DOHH2 (cell line): ENCODE results near the gene IRAK3.

Source experiments
- H3F3A ChIP-seq: fragments of 200-600 bp; sonication (generic), shearing (Covaris generic); 2 replicates; pipeline ENCODE4 v1.6.0; 2016; ENCODE audit warnings: antibody characterized with exemption, mild to moderate bottlenecking; ENCODE audit not compliant: control insufficient read depth, insufficient read depth
- H3K27ac ChIP-seq: fragments of 200-600 bp; sonication (generic); 2 replicates; pipeline ENCODE4 v1.5.1; 2014; ENCODE audit warnings: low read depth, mild to moderate bottlenecking, low read length, moderate library complexity
- H3K27me3 ChIP-seq: fragments of 200-600 bp; sonication (generic); 2 replicates; pipeline ENCODE4 v1.6.1; 2014; ENCODE audit warnings: mild to moderate bottlenecking, low read length, mixed read lengths; ENCODE audit not compliant: control insufficient read depth
- H3K36me3 ChIP-seq: fragments of 200-600 bp; sonication (generic); 2 replicates; pipeline ENCODE4 v1.6.1; 2014; ENCODE audit warnings: mild to moderate bottlenecking, low read length, moderate library complexity, mixed read lengths; ENCODE audit not compliant: control insufficient read depth
- H3K4me1 ChIP-seq: fragments of 200-600 bp; sonication (generic); 2 replicates; pipeline ENCODE4 v1.6.1; 2014; ENCODE audit warnings: mild to moderate bottlenecking, low read length, mixed read lengths; ENCODE audit not compliant: control insufficient read depth
- H3K4me2 ChIP-seq: fragments of 200-600 bp; sonication (generic); 2 replicates; pipeline ENCODE4 v1.6.0; 2014; ENCODE audit warnings: mild to moderate bottlenecking, low read length, moderate library complexity
- H3K4me3 ChIP-seq: fragments of 200-600 bp; sonication (generic); 2 replicates; pipeline ENCODE4 v1.5.1; 2014; ENCODE audit warnings: mild to moderate bottlenecking, low read length, mixed read lengths
- H3K79me2 ChIP-seq: fragments of 200-600 bp; sonication (generic); 2 replicates; pipeline ENCODE4 v1.6.1; 2014; ENCODE audit warnings: mild to moderate bottlenecking, low read length, mixed read lengths; ENCODE audit not compliant: control insufficient read depth
- H3K9me2 ChIP-seq: fragments of 200-600 bp; sonication (generic); replicated peaks from 2 replicates; pipeline ENCODE4 v1.6.1; 2014; ENCODE audit warnings: mild to moderate bottlenecking, low read length, mixed read lengths; ENCODE audit not compliant: control insufficient read depth
- H3K9me3 ChIP-seq: fragments of 200-600 bp; sonication (generic); 2 replicates; pipeline ENCODE4 v1.6.1; 2014; ENCODE audit warnings: antibody characterized with exemption, low read length, mixed read lengths; ENCODE audit not compliant: control insufficient read depth, insufficient read depth
- H4K20me1 ChIP-seq: fragments of 200-600 bp; sonication (generic); 2 replicates; pipeline ENCODE4 v1.6.0; 2014; ENCODE audit warnings: low read depth, mild to moderate bottlenecking, antibody characterized with exemption, low read length, moderate library complexity; ENCODE audit not compliant: control insufficient read depth, insufficient read depth
- CTCF ChIP-seq: fragments of 200-600 bp; sonication (generic); IDR thresholded peaks from one replicate; pipeline ENCODE4 v1.5.1; 2014; ENCODE audit warnings: antibody characterized with exemption, mild to moderate bottlenecking, low read depth, low read length; ENCODE audit not compliant: poor library complexity, severe bottlenecking
- EZH2phosphoT487 ChIP-seq: fragments of 200-600 bp; sonication (generic); IDR thresholded peaks from 2 replicates; pipeline ENCODE4 v1.6.1; 2017; ENCODE audit warnings: borderline replicate concordance, mild to moderate bottlenecking, antibody characterized with exemption, low read length, moderate library complexity, mixed read lengths

IRAK3 gene

DNA sequence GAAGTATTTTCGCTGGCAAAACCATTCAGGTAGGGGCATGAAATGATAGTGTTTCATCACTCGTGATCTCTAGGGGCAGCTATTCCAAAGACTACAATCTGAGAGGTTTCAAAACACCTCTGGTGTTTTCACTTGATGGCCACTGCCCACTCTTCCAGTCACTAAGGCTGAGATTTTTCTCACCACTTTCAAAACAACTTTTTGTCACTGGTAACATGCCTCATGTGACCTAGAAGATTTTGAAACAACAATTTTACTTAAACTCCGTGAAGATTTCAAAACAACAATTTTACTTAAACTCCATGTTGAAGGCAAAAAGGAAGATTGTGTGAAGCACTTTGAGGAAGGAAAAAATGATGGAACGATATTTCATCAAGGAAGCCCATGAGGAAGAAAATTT lies 1.2 kb upstream of the IRAK3 start:
- H4K20me1 ChIP-seq: no peaks in the 10 kb centered on the region
- H3K79me2 ChIP-seq: no peaks in the 10 kb centered on the region
- H3K27ac ChIP-seq: no peak overlapping the region
- H3K4me1 ChIP-seq: peaks cover 7% of the 10 kb centered on the region
- no peaks in the 10 kb centered on the region for H3K9me2 ChIP-seq
- no peak for TF ChIP-seq EZH2phosphoT487
- TF ChIP-seq CTCF: no peak
- H3K36me3 ChIP-seq: no peaks in the 10 kb centered on the region
- peaks cover 10% of the 10 kb centered on the region for H3K27me3 ChIP-seq
- no peaks in the 10 kb centered on the region for H3F3A ChIP-seq
- no peaks in the 10 kb centered on the region for H3K9me3 ChIP-seq
- no peak overlapping the region for H3K4me3 ChIP-seq
- no peak overlapping the region for H3K4me2 ChIP-seq

GRCh38 chr12:66189486-66189843 lies 451 bp downstream of the IRAK3 start:
- Histone ChIP-seq H3K4me2 (no peak overlapping the region), H3K4me1 (peaks cover 7% of the 10 kb centered on the region), H3K9me3 (no peaks in the 10 kb centered on the region), H3K9me2 (no peaks in the 10 kb centered on the region), H3K4me3 (no peak overlapping the region), H3K79me2 (no peaks in the 10 kb centered on the region), H3K27ac (no peak overlapping the region), H3F3A (no peaks in the 10 kb centered on the region), H3K36me3 (no peaks in the 10 kb centered on the region), H3K27me3 (peaks cover 10% of the 10 kb centered on the region), H4K20me1 (no peaks in the 10 kb centered on the region)
- TF ChIP-seq CTCF (no peak), EZH2phosphoT487 (no peak)

DNA sequence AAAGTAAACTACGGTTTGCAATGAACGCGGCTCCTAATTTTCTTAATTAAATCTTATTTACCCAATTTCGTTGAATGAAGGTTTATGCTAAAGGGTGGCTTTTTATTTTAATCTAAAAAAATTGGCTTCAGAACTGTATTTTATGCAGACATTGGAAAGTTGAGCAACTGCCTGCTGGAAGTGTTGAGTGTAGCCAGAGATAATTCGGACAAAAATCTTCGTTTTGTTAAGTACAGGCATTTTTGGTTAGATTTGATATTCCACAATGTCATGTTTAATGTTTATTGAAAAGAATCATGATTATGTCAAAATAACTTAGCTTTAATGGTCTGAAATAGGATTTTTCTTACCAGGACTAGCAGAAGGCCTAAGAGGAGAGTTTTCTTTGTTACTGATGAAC lies 875 bp downstream of the IRAK3 start:
- Histone ChIP-seq H3K4me3 (no peak overlapping the region), H3K4me2 (no peak overlapping the region), H3K4me1 (peaks cover 7% of the 10 kb centered on the region), H3K36me3 (no peaks in the 10 kb centered on the region), H3K79me2 (no peaks in the 10 kb centered on the region), H4K20me1 (no peaks in the 10 kb centered on the region), H3K9me2 (no peaks in the 10 kb centered on the region), H3K27me3 (peaks cover 10% of the 10 kb centered on the region), H3K9me3 (no peaks in the 10 kb centered on the region), H3F3A (no peaks in the 10 kb centered on the region), H3K27ac (no peak overlapping the region)
- TF ChIP-seq EZH2phosphoT487: no peak
- TF ChIP-seq CTCF: no peak
